Kidney epithelial cell (primary cell): Measurements from ENCODE around the gene TOX2. TPM values are rescaled to one million over a fixed set of nuclear protein-coding genes. Genes with fewer than 3 reads are reported as not detected.

Experiments
- DNase-seq: peaks from one replicate; pipeline ENCODE4 v3.0.0-alpha.2; 2010; ENCODE audit warnings: low read depth
- H3K27me3 ChIP-seq: 2 replicates; pipeline ENCODE4 v1.6.0; 2011; ENCODE audit warnings: low read length; ENCODE audit not compliant: control insufficient read depth, insufficient read depth
- H3K36me3 ChIP-seq: 2 replicates; pipeline ENCODE4 v1.5.1; 2011; ENCODE audit warnings: low read length; ENCODE audit not compliant: control insufficient read depth, insufficient read depth
- H3K4me3 ChIP-seq: 2 replicates; pipeline ENCODE4 v1.5.1; 2011; ENCODE audit warnings: low read depth, mild to moderate bottlenecking, control low read depth, low read length
- total RNA-seq: library from RNA; depleted of rRNA; stranded (reverse); fragments of >200 nt; gene quantifications from 2 replicates; pipeline ENCODE4 v1.2.3, GENCODE V29; 2015
- TF ChIP-seq, protein P1 (sequence below): IDR thresholded peaks from 2 replicates; pipeline ENCODE4 v1.5.1; 2011; ENCODE audit warnings: mild to moderate bottlenecking, moderate library complexity, low read length, control low read depth, inconsistent platforms; ENCODE audit not compliant: insufficient read depth, poor library complexity, severe bottlenecking

The TOX2 gene
- total RNA-seq, 1 donor from 2014 or later: 7.3 TPM

DNA sequence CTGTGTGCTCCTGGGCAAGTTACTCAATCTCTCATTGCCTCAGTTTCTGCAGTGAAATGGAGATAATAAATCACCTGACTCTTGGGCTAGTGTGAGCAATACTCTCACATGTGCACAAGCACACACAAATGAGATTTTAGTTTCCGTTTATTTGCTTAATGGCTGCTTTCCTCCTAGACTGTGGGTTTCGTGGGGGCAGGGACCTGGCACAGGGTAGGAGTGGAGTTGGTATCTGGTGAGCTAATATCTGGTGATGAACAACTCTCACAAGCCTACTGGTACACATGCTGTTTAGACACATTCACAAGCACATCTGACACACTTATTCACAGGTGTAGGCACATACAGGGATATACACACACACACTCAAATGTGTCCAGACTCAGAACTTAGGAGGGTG, 73.8 kb downstream of the TOX2 start:
- H3K27me3 ChIP-seq: no peaks in the 10 kb centered on the region
- H3K4me3 ChIP-seq: no peak overlapping the region
- no peaks in the 10 kb centered on the region for H3K36me3 ChIP-seq
- DNase-seq: no peak
- TF ChIP-seq, protein P1, sequence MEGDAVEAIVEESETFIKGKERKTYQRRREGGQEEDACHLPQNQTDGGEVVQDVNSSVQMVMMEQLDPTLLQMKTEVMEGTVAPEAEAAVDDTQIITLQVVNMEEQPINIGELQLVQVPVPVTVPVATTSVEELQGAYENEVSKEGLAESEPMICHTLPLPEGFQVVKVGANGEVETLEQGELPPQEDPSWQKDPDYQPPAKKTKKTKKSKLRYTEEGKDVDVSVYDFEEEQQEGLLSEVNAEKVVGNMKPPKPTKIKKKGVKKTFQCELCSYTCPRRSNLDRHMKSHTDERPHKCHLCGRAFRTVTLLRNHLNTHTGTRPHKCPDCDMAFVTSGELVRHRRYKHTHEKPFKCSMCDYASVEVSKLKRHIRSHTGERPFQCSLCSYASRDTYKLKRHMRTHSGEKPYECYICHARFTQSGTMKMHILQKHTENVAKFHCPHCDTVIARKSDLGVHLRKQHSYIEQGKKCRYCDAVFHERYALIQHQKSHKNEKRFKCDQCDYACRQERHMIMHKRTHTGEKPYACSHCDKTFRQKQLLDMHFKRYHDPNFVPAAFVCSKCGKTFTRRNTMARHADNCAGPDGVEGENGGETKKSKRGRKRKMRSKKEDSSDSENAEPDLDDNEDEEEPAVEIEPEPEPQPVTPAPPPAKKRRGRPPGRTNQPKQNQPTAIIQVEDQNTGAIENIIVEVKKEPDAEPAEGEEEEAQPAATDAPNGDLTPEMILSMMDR: no peak

DNA sequence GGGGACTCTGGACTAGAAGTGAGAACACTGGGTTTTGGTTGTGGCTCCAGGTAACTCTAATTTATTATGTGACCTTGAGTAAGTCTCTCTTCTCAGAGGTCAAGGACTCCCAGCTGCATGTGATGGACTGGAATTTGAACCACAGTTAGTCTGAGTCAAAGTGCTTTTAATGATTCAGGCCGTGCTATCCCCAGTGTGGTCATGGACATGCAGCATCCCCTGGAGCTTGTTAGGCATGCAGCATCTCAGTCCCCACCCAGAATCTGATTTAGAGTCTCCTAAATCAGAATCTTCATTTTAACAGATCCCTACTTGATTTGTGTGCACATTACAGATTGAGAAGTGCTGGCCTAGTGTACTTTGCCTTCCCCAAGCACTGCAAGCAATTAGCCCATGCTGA, 74.2 kb downstream of the TOX2 start:
- DNase-seq: no peak

DNA sequence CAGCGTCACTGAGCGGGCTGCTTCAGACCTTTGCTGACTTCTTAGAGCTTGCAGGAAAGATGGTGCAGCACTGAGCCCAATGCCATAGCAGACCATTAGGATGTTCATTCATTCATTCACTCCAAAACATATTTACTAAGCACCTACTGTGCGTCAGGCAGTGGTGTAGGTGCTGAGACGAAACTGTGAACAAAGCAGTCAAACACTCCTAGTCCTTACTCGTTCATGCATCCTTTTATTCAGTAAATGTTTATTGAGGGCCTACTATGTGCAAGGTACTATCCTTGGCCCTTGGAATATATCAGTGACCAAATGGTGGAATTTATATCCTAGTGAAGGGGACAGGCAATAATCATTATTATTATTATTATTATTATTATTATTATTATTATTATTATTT, 76.6 kb downstream of the TOX2 start:
- DNase-seq: no peak
- Histone ChIP-seq H3K27me3 (no peaks in the 10 kb centered on the region), H3K4me3 (no peak overlapping the region), H3K36me3 (no peaks in the 10 kb centered on the region)
- TF ChIP-seq, protein P1: no peak

More for the DNA sequence above, 74.2 kb downstream of the TOX2 start:
- H3K36me3 ChIP-seq: no peaks in the 10 kb centered on the region
- H3K4me3 ChIP-seq: no peak overlapping the region
- TF ChIP-seq, protein P1: no peak
- H3K27me3 ChIP-seq: no peaks in the 10 kb centered on the region

DNA sequence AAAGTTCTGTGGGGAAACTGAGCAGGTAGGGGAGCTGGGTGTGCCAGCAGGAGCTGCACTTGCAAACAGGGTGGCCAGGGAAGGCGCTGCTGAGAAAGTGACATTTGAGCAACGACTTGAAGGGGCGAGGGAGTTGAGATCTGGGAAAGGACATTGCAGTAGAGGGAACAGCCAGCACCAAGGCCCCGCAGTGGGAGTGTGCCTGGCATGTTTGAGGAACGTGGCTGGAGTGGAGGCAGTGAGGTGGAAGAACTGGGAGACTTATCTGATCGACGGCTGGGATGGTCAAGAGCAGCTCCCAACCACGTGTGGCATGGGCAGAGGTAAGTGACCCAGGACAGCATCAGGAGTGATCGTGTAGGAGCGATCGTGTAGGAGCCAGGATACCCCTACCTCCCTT, 77.3 kb downstream of the TOX2 start:
- no peak overlapping the region for H3K4me3 ChIP-seq
- no peak for DNase-seq
- TF ChIP-seq, protein P1: no peak
- H3K36me3 ChIP-seq: no peaks in the 10 kb centered on the region
- no peaks in the 10 kb centered on the region for H3K27me3 ChIP-seq

DNA sequence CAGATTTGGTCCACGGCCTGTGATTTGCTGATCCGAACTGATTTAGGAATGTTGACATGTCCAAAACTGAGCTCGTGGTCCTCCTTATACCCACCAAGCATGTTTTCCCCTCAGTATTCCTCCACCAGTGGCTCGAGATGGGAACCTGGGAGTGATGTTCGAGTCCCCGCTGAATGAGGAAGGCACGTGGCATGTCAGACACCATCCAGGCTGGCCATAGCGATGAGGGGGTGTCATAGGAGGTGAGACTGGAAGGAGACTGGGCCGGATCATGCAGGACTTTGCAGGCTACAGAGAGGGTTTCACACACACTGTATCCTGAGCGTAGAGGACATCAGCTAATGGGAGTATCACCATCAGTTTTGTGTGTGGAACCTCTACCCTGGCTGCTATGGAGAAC, 78.2 kb downstream of the TOX2 start:
- no peaks in the 10 kb centered on the region for H3K27me3 ChIP-seq
- DNase-seq: no peak
- no peaks in the 10 kb centered on the region for H3K36me3 ChIP-seq
- TF ChIP-seq, protein P1: no peak
- no peak overlapping the region for H3K4me3 ChIP-seq

DNA sequence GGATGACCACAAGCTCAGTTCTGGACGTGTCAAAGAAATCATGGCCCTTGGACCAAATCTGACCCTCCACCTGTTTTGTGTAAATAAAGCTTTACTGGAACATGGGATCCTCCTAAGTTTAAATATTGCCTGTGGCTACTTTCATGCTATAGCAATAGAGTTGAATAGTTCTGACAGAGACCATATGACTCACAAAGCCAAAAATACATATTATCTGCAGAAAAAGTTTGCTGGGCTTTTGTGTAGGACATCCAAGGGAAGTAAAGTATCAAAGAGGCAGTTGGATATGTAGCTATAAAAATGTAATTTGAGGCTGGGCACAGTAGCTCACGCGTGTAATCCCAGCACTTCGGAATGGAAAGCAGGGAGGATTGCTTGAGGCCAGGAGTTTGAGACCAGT, 78.9 kb downstream of the TOX2 start:
- TF ChIP-seq, protein P1: no peak
- no peak for DNase-seq
- H3K27me3 ChIP-seq: no peaks in the 10 kb centered on the region

More for the DNA sequence above, 78.9 kb downstream of the TOX2 start:
- Histone ChIP-seq H3K36me3 (no peaks in the 10 kb centered on the region), H3K4me3 (no peak overlapping the region)
